Calu3 (cell line): Measurements from ENCODE around the gene KBTBD4. TPM values are rescaled to one million over a fixed set of nuclear protein-coding genes. Genes with fewer than 3 reads are reported as not detected.
A peak's percentile ranks its signal among the peaks of the same experiment; 100 is the strongest.

Experiments
- Bru-seq: library from RNA; stranded (reverse); fragments of 400-500 nt; gene quantifications from one replicate; lab custom pipeline; 2021; lab: Mats Ljungman, UMichigan
- BruChase-seq, 2 experiments: library from RNA; stranded (reverse); fragments of 400-500 nt; gene quantifications; one replicate each; lab custom pipeline; 2021; lab: Mats Ljungman, UMichigan
- BruUV-seq: library from RNA; stranded (reverse); fragments of 400-500 nt; replicated peaks from 2 replicates; lab custom pipeline; 2021; lab: Mats Ljungman, UMichigan
- CTCF ChIA-PET: fragments of 300-600 bp; sonication (Branson Sonifier 250); formaldehyde crosslinking; loops from one replicate; lab custom pipeline; 2022; ENCODE audit warnings: antibody characterized with exemption; lab: Charles Lee
- DNase-seq: peaks from one replicate; pipeline ENCODE4 v3.0.0; 2022
- H3K27ac Mint-ChIP-seq: one replicate; pipeline ENCODE4 v1.8.0; 2022; ENCODE audit warnings: mixed read lengths; ENCODE audit not compliant: unreplicated experiment
- H3K27me3 Mint-ChIP-seq: one replicate; pipeline ENCODE4 v1.8.0; 2022; ENCODE audit warnings: mixed read lengths; ENCODE audit not compliant: unreplicated experiment
- H3K36me3 Mint-ChIP-seq: one replicate; pipeline ENCODE4 v1.8.0; 2022; ENCODE audit warnings: mild to moderate bottlenecking, moderate library complexity, mixed read lengths; ENCODE audit not compliant: insufficient read depth, unreplicated experiment
- H3K4me1 Mint-ChIP-seq: one replicate; pipeline ENCODE4 v1.8.0; 2022; ENCODE audit warnings: mild to moderate bottlenecking, low read depth, mixed read lengths; ENCODE audit not compliant: unreplicated experiment
- H3K4me3 Mint-ChIP-seq: one replicate; pipeline ENCODE4 v1.8.0; 2022; ENCODE audit warnings: mild to moderate bottlenecking, low read depth, moderate library complexity, mixed read lengths; ENCODE audit not compliant: unreplicated experiment
- H3K9me3 Mint-ChIP-seq: one replicate; pipeline ENCODE4 v1.8.0; 2022; ENCODE audit warnings: low read depth, mixed read lengths; ENCODE audit not compliant: unreplicated experiment
- intact Hi-C: fragments of 100-400 bp; cut with micrococcal nuclease; formaldehyde crosslinking; loops from one replicate; pipeline ENCODE4 v1.10.0; 2022; ENCODE audit not compliant: unreplicated experiment
- long read RNA-seq: library from polyadenylated mRNA; stranded (forward); transcript quantifications from one replicate; pipeline ENCODE4 v2.0.0, GENCODE V29; 2022
- total RNA-seq: library from RNA; stranded (reverse); gene quantifications from 2 replicates; pipeline ENCODE4 v1.2.3, GENCODE V29; 2022
- TF ChIP-seq, protein P1 (sequence below): fragments of 200-600 bp; IDR thresholded peaks from one replicate; pipeline ENCODE4 v1.8.0; 2022; ENCODE audit warnings: antibody characterized with exemption; ENCODE audit not compliant: unreplicated experiment

Gene KBTBD4
- 14.0 and 14.6 TPM in 2 replicates for total RNA-seq
- percentile 64 among the genes with signal in this experiment for Bru-seq, nascent RNA
- percentile 56 among the genes with signal in this experiment for BruChase-seq, experiment 1, labeled RNA remaining after a 6-hour chase
- BruChase-seq, experiment 2, labeled RNA remaining after a 2-hour chase, result percentile 84 among the genes with signal in this experiment
- long read RNA-seq, transcript KBTBD4-202 (4 exons, 2,372 nt), result major isoform, 19 of 28 reads
- long read RNA-seq, partial matches to known transcripts, result 1 of 28 reads
- long read RNA-seq, other reads (novel, unspliced or antisense), result 3 of 28 reads

- Mint-ChIP-seq H3K27ac (peak within 1 kb of the TSS; percentile 98), H3K36me3 (peaks cover 57% of the 10 kb centered on the region), H3K27me3 (no peaks in the 10 kb centered on the region), H3K9me3 (no peaks in the 10 kb centered on the region), H3K4me1 (peaks cover 10% of the 10 kb centered on the region), H3K4me3 (peak within 1 kb of the TSS; percentile 95)
- TF ChIP-seq, protein P1, sequence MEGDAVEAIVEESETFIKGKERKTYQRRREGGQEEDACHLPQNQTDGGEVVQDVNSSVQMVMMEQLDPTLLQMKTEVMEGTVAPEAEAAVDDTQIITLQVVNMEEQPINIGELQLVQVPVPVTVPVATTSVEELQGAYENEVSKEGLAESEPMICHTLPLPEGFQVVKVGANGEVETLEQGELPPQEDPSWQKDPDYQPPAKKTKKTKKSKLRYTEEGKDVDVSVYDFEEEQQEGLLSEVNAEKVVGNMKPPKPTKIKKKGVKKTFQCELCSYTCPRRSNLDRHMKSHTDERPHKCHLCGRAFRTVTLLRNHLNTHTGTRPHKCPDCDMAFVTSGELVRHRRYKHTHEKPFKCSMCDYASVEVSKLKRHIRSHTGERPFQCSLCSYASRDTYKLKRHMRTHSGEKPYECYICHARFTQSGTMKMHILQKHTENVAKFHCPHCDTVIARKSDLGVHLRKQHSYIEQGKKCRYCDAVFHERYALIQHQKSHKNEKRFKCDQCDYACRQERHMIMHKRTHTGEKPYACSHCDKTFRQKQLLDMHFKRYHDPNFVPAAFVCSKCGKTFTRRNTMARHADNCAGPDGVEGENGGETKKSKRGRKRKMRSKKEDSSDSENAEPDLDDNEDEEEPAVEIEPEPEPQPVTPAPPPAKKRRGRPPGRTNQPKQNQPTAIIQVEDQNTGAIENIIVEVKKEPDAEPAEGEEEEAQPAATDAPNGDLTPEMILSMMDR, result no peak
- DNase-seq, result peak; percentile 88
- intact Hi-C loops, result no loop called here
- TSS peak; percentile 60 for BruUV-seq
- CTCF ChIA-PET, result no interaction called here
Measured at GRCh38 chr11:47578524-47579494, at the start of gene KBTBD4, which contains the start of gene NDUFS3. TSS of gene KBTBD4 (minus strand) at chr11:47578970. CDS start at chr11:47578951, 19 bp downstream. TSS of gene NDUFS3 (plus strand) at chr11:47579074. CDS start at chr11:47579092, 18 bp downstream.

DNA sequence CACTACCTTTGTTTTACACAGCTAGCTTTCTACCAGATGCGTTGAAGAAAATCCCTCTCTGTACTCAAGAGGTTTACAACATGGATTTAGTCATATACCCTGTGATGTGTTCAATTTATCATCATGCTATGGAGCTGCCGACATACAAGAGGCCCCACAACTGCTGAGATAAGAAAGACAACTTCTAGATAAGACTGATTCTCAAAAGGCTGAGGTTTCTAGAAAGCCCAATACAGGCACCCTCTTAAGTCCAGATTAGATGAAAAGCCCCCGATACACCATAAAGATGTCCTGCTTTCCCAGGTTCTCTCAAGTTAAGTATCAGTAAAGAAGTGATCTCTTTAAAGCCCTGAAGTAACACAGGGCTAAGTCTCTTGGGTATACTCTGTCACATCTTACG is 49.3 kb upstream of the KBTBD4 start:
- no peak for DNase-seq
- no peak overlapping the region for H3K27ac Mint-ChIP-seq
- H3K9me3 Mint-ChIP-seq, result no peaks in the 10 kb centered on the region
- CTCF ChIA-PET, result no interaction called here
- TF ChIP-seq, protein P1, result no peak
- H3K4me3 Mint-ChIP-seq, result no peak overlapping the region
- BruUV-seq, result no TSS peak
- peaks cover 47% of the 10 kb centered on the region for H3K36me3 Mint-ChIP-seq
- H3K27me3 Mint-ChIP-seq, result no peaks in the 10 kb centered on the region
- intact Hi-C loops, result no loop called here
- no peaks in the 10 kb centered on the region for H3K4me1 Mint-ChIP-seq

GRCh38 chr11:47626234-47626633 is 47.5 kb upstream of the KBTBD4 start:
- Mint-ChIP-seq H3K36me3 (peaks cover 48% of the 10 kb centered on the region), H3K27me3 (no peaks in the 10 kb centered on the region), H3K4me3 (no peak overlapping the region), H3K27ac (no peak overlapping the region), H3K9me3 (no peaks in the 10 kb centered on the region), H3K4me1 (no peaks in the 10 kb centered on the region)
- intact Hi-C loops, result no loop called here
- CTCF ChIA-PET, result no interaction called here
- no TSS peak for BruUV-seq
- no peak for DNase-seq
- TF ChIP-seq, protein P1, result no peak

GRCh38 chr11:47620836-47621378 is 42.1 kb upstream of the KBTBD4 start:
- intact Hi-C loops, result no loop called here
- TF ChIP-seq, protein P1, result no peak
- Mint-ChIP-seq H3K4me3 (no peak overlapping the region), H3K36me3 (peaks cover 38% of the 10 kb centered on the region), H3K4me1 (no peaks in the 10 kb centered on the region), H3K9me3 (no peaks in the 10 kb centered on the region), H3K27ac (no peak overlapping the region), H3K27me3 (no peaks in the 10 kb centered on the region)
- no peak for DNase-seq
- BruUV-seq, result no TSS peak
- CTCF ChIA-PET, result interaction anchor here (0.6 kb wide), 1 partner anchor 68 kb away, joined by 3 read pairs; no protein-coding TSS in a partner anchor
